HEK293T (cell line): Measurements from ENCODE around the gene IGF1R.

Source experiments
- ARNT ChIP-seq: fragments of 450-650 bp; IDR thresholded peaks from 2 replicates; pipeline ENCODE4 v1.6.1; 2017; ENCODE audit warnings: mild to moderate bottlenecking
- BHLHE40 ChIP-seq: fragments of 450-650 bp; IDR thresholded peaks from 2 replicates; pipeline ENCODE4 v1.6.1; 2016; ENCODE audit warnings: mild to moderate bottlenecking, moderate library complexity, borderline replicate concordance
- CTBP1 ChIP-seq: fragments of 450-650 bp; IDR thresholded peaks from 2 replicates; pipeline ENCODE4 v1.6.1; 2016; ENCODE audit warnings: borderline replicate concordance
- FOXA1 ChIP-seq: fragments of 450-650 bp; IDR thresholded peaks from 2 replicates; pipeline ENCODE4 v1.6.1; 2016; ENCODE audit warnings: mild to moderate bottlenecking
- FOXM1 ChIP-seq: fragments of 450-650 bp; IDR thresholded peaks from 2 replicates; pipeline ENCODE4 v1.6.1; 2017; ENCODE audit warnings: mild to moderate bottlenecking, borderline replicate concordance
- L3MBTL2 ChIP-seq: fragments of 450-650 bp; conservative IDR thresholded peaks from 2 replicates; pipeline ENCODE4 v1.6.1; 2016; ENCODE audit warnings: mild to moderate bottlenecking
- LEF1 ChIP-seq: fragments of 450-650 bp; IDR thresholded peaks from 2 replicates; pipeline ENCODE4 v1.6.1; 2017; ENCODE audit warnings: mild to moderate bottlenecking, borderline replicate concordance
- NFRKB ChIP-seq: fragments of 450-650 bp; IDR thresholded peaks from 2 replicates; pipeline ENCODE4 v1.6.1; 2016; ENCODE audit warnings: mild to moderate bottlenecking, moderate library complexity
- SP1 ChIP-seq: fragments of 450-650 bp; IDR thresholded peaks from 2 replicates; pipeline ENCODE4 v1.6.1; 2017
- TARDBP ChIP-seq: fragments of 450-650 bp; IDR thresholded peaks from 2 replicates; pipeline ENCODE4 v1.6.1; 2016
- ZNF384 ChIP-seq: fragments of 450-650 bp; IDR thresholded peaks from 2 replicates; pipeline ENCODE4 v1.6.1; 2016

- TF ChIP-seq FOXA1, result no peak
- no peak for TF ChIP-seq ZNF384
- TF ChIP-seq LEF1, result no peak
- no peak for TF ChIP-seq SP1
- no peak for TF ChIP-seq TARDBP
- no peak for TF ChIP-seq CTBP1
- TF ChIP-seq NFRKB, result no peak
- no peak for TF ChIP-seq ARNT
- no peak for TF ChIP-seq L3MBTL2
- TF ChIP-seq FOXM1, result no peak
- no peak for TF ChIP-seq BHLHE40
Measured at GRCh38 chr15:99006904-99007495, 358.7 kb downstream of the IGF1R start.
